Esophagus mucosa (tissue), 1 donor: Measurements from ENCODE around the gene MPP3. TPM values are rescaled to one million over a fixed set of nuclear protein-coding genes. Genes with fewer than 3 reads are reported as not detected.

ENCODE experiments used
- ATAC-seq: fragments of 200-7000 bp; cut with Tn5 transposase; one replicate; pipeline ENCODE4 v1.9.1; 2020
- total RNA-seq: library from RNA; stranded (reverse); gene quantifications from one replicate; pipeline ENCODE4 v1.2.4, GENCODE V29; 2023
- donor health status: DM: yes; HTN: yes; CAD: no.

MPP3 gene
- total RNA-seq, 1 donor from 2014 or later: 2.8 TPM

DNA sequence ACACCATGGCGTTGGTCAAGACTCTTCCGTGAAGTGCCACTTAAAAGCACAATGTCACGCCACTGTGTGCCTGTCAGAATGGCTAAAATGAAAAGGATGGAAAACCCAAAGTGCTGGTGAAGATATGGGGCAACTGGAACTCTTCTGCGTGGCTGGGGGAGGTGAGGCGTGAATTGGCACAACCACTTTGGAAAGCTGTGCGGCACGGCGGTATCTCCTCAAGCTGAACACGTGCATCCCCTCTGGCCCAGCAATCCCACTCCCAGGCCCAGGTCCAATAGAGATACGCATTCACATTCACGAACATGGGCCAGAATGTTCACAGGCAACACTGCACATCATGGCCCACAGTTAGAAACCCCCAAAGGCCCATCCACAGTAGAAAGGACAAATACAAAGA lies 63.1 kb downstream of the MPP3 start:
- ATAC-seq: no peak

DNA sequence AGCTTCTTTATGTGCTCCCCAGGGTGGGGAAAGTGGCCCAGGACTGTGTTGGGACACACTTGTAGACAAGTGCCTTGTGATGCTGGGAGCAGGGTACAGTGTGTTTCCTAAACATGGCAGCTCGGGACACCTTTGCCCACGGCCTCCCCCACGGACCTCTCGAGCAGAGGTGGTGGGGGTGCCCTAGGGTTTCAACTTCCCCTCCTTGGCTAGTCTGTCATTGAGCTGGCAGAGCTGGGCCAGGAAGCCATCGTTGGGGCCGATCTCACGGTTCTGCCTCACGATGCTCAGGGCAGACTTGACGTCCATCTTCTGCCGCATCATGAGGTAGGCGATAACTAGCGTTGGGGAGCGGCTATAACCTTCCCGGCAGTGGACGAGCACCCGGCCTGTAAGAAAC lies 63.5 kb downstream of the MPP3 start:
- ATAC-seq: no peak

DNA sequence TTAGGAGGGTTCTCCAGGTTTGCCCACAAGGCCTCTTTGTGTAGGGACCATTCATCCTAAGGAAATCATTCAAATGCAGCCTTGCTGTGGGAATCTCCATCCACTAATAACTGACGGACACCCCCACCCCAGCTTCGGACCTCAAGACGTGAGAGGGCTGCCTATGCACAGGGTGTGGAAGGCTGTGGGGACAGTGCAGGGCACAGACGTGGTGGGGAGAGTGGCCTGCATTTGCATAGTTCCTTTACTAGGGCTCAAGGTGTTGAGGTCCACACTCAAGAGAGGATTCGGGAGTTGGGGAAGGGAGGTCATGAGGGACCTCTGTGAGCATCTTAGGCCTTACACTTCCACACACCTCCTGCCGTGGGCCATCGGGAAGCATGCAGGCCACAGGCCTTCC lies 64.0 kb downstream of the MPP3 start:
- no peak for ATAC-seq

DNA sequence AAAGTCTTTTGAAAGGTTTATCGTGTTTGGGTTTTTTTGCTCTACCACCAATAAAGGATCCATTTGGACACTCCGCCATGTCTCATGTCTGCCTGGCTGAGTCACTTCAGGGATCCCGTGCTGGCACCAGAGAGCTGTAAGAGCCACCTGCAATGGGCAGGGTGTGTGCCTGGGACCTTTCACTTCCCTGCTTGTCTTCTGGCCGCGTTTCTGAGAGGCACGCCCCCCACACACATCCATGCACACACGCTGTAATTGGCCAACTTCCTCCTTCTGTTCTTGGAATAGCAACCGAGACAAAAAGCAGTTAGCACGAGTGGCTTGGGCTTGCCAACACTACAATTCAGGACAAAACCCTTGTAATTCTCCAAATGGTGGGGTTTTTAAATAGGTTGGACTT lies 64.6 kb downstream of the MPP3 start:
- ATAC-seq: peak; percentile 27

DNA sequence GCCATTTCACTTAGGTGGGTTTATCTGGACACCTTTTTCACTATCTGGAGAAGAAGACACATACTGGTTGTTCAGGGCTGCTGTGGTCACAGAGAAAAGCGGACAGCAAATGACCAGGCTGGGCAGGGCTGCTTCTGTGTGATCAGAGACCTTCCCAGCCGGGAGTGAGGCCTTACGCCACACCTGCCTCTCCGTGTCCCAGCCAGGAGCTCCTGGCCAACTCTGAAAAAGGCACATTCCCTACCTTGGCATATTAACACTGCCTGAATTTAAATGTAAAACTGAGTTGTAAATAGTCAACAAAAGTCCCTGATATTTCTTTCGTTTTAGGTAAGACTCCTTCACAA lies 65.3 kb downstream of the MPP3 start:
- ATAC-seq: no peak

DNA sequence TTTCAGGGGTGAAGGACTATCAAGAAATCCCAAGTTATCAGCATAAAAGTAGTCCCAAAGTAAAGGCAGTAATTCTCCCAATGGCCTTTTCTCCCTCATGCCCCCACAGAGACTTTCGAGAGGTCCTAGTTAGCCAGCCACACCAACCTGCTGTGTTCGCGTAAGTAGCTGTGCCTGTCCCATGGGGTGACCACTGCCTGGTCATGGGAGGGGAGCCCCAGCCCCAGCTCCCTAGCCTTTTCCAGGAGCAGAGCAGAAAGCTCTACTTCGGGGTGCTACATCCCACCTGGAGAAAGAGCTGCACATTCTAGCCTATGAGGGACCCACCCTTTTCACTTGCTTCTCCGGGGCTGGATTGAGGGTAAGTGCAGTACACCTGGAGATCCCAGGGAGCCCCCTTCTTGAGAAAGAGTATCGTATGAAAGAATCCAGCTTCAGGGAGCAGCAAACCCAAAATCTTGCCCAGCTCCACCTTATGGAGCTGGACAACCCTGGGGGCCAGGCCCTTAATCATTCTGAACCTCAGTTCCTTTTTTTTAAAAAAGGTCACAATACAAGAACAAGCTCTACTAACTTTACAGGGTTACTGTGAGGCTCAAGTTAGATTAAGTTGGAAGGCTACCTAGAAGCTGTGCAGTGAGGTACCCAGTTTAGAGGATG lies 65.8 kb downstream of the MPP3 start:
- ATAC-seq: no peak

DNA sequence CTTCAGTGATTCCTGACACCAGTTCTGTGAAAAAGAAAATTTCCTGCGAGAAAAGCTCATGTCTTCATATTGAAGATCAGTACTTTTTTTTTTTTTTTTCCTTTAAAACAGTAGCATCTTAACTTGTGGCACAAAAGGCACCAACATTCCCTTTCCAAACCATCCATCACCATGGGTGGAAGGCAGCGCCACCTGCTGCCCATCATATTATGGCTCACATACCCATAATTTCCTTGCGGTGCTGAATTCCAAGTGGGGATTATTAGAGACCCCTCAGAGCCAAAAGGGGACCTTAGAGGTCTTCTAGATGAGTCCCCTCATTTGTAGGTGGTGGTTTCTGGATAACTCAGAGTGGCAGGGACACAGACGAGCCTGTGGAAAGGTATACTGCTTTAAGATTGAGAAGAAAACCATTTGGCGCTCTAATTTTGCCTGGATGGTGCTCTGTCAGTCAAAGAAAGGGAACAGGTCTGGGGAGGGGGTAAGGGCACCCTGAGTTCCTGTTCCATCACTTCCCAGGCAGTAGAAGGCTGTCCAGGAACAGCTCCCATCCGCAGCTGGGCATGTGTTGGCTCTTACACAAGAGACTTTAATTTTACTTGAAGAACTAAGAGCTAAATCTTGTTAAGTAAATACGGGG lies 66.4 kb downstream of the MPP3 start:
- ATAC-seq: no peak

DNA sequence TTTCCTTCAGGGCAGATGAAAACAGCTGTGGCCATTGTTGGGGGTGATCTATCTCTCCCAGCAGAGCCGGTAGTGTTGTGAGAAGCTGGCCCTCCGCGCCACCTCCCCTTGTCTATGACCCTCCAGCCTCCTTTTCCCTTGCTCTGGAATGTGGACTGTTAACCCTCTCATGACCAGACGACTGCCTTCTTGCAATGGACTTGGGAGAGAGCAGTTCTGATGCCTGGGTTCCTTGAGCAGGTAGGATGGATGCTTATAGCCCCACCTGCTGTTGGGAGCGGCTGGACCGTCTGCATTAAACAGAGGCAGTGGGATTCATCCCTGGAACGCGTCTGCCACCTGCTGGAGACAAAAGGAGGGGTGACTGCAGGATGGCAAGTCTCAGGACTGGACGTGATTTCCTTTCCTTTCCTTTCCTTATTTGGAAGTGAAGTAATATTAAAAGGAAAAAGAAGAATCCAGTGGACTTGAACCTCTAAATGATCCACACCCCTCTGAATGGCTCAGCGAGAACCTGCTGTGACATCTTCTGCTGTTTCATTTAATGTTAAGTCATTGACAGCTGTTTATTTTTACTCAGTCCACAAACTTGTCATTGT lies 72.6 kb downstream of the MPP3 start:
- ATAC-seq: peak; percentile 94

DNA sequence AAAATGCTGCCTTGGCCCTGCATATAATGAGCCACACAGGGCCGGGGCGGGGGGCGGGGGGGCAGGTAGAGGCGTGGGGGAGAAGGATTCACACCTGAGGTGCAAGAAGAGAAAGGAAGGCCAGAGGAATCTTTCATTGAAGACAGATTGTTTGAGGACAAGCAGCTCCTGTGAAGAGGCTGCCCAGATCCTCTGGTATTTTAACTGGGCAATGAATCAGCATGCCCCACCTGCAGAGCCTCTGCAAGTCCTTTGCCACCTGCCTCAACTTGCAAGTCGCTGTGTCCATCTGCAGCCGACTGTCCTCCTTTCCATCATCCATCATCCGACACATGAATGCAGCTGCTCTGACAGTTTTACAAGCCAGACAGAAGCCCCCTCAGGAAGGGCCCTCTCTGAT lies 73.1 kb downstream of the MPP3 start:
- peak; percentile 24 for ATAC-seq

DNA sequence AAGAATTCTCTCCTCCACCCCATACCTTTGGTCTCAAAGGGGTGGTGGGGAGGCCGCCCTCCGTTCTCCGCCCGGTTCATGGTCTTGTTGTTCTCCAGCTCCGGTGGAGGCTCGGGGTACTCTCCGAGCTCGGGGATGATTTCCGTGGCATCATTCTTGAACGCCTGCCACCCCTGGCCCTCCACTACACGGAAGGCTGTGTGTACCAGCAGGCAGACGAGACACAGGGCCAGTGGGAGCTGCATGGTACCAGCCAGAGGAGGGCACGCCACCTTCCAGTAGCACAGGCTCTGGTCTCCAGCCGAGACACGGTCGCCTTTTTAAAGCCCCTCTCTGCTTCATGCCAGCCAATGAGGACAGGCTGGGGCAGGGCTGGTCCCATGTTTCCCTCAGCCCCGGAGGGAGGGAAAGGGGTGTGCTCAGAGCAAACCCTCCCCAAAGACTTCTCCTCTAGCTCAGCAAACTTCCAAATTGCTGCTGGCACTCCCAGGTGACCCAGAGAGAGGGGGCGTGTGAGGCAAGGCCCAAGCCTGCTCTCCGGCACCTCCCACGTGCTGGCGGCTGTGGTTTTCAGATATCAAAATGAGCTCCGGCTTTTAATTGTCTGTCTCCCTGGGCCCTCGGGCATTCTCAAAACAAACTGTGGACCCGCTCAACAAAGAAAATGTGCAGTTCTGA lies 74.3 kb downstream of the MPP3 start, which contains the start of gene SOST:
TSS of gene SOST (minus strand) at position 295 of the 678 bp plus-strand sequence. CDS start at position 245, 50 bp downstream.
- peak; percentile 8 for ATAC-seq

DNA sequence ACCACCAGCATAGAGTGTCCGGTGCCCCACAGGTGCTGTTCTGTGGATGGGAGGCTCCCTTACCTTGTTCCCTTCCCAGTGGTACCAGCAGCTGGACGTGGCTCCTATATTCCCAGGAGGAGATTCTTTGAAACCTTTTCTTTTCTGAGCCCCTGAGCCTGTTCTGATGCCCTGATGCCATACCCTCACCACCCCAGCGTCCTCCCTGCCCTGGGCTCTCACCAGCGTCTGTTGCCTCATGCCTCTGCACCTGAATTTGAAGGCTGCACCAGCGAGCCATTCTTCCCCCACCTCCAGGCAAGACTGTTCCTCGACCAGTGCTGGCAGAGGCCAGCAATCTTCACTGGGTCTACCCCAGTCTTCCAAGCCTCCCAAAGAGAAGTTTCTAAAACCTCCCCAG lies 74.9 kb downstream of the MPP3 start:
- ATAC-seq: no peak

DNA sequence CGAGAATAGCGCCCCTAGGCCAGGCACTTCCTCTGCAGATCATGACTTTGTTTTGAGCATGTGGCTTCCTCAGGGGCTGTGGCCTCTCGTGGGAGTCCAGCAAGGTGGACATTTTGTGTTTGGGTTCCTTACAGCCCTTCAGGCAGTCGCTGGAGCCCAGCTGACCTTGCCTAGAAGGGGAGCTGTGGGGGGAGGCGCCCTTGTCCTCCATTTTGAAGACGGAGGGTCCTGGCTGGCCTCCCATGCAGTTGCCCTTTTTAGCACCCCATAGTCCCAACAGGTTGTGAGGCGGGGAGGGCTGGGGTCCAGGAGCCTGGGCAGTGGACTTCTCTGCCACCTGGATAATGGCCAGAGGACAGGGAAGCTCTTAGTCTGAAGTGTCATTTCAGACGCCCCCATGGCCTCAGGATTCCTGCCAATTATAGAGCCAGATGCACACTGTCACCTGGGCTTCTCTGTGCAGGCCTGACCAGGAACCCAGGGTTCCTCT lies 75.7 kb downstream of the MPP3 start:
- no peak for ATAC-seq

DNA sequence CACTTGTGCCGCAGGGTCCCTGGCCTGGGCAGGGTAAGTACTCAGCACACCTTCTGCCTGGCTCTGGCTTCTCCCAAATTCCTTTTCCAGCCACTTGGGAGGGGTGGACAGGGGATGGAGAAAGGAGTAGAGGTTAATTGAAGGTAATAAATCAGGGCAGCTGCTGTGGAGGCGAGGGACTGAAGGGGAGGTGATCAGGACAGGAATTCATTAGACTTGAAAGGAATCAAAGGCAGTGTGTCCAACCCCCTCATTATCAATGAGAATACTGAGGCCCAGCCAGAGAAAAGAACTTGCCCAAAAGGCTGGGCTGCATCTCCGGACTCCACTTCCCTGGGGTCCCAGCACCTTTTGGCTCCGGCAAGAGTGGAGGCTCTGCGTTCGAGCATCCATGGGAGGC lies 76.7 kb downstream of the MPP3 start:
- ATAC-seq: no peak

DNA sequence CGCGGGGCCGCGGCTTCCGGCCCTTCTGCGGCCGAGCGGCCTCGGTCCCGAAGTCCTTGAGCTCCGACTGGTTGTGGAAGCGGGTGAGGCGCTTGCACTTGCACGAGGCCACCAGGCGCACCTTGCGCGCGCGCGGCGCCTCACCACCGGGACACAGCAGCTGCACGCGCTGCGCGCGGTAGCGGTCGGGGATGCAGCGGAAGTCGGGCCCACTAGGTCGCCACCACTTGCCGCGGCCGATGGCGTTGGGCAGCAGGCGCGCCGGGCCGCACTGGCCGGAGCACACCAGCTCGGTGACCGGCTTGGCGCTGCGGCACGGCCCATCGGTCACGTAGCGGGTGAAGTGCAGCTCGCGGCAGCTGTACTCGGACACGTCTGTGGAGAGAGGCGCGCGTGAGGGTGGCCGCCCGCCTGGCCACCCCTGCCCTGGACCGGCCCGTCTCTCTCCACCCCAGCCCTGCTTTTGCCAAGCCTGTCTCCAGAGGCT lies 77.5 kb downstream of the MPP3 start:
- no peak for ATAC-seq

DNA sequence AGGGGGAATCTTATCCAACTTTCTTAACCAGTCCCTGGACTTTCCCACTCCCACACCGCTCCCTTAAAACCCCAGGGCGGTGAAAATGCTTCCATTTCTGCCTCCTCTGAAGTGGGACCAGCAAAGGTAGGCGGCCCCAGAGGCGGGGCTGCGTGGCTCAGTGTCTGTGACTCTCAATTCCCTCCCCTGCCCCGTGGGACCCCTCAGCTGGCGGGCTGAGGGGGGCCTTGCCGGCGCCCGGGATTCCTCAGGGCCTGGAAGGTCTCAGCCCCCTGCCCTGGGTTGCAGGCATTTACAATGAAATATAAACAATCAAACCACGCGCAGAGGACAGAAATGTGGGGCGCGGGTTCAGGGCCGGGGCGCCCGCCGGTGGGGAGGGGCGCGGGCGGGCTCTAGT lies 78.0 kb downstream of the MPP3 start:
- no peak for ATAC-seq

DNA sequence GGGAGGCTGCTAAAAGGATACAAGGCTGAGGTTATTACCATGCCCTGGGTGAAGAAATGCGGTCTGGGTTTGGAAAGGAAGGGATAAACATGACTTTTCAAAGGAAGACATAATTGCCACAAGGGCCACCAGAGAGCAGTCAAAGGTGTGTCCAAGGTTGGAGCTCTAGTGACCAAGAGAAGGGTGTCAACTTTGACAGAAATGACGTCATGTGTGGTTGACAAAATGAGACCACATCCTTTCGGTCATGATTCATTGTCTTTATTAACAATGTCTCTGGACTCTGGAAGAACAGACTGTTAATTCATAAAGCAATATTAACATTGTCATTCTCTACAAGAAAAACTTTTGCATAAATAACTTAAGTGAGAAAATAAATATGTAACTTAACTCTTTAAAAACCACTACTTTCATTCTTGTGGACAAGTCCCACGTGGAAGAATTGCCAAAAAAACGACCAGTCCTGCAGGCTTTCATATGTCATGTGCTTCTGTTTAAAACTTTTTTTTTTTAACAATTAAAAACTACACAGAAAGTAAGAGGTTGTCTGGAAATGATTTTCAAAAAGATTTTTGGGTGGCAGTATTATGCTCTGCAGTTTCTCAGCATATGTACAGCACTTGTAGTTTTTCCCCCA lies 79.3 kb downstream of the MPP3 start:
- no peak for ATAC-seq

Other genes with a start within 250 kb of the MPP3 start
- 1.2 TPM for gene MEOX1, start 171.2 kb downstream of the MPP3 start, total RNA-seq
- not detected for gene SOST, start 74.4 kb downstream of the MPP3 start, total RNA-seq
- 36.3 TPM for gene DUSP3, start 54.2 kb downstream of the MPP3 start, total RNA-seq
- gene CFAP97D1, start 52.7 kb downstream of the MPP3 start, total RNA-seq: not detected
- gene CD300LG, start 14.0 kb upstream of the MPP3 start, total RNA-seq: 0.28 TPM
- gene MPP2, start 74.4 kb upstream of the MPP3 start, total RNA-seq: 0.32 TPM
- gene PPY, start 109.3 kb upstream of the MPP3 start, total RNA-seq: not detected
- not detected for gene PYY, start 120.8 kb upstream of the MPP3 start, total RNA-seq
- gene NAGS, start 171.5 kb upstream of the MPP3 start, total RNA-seq: 2.4 TPM
- gene TMEM101, start 181.8 kb upstream of the MPP3 start, total RNA-seq: 23.2 TPM
- gene LSM12, start 233.5 kb upstream of the MPP3 start, total RNA-seq: 41.8 TPM
- 24.0 TPM for gene G6PC3, start 237.6 kb upstream of the MPP3 start, total RNA-seq